B cell (primary cell): ENCODE results near the gene RBM22.

ENCODE experiments used
- CTCF ChIP-seq: fragments of 200-600 bp; IDR thresholded peaks from one replicate; pipeline ENCODE4 v1.8.0; 2022; ENCODE audit warnings: antibody characterized with exemption, mild to moderate bottlenecking
- EZH2 ChIP-seq: IDR thresholded peaks from 2 replicates; pipeline ENCODE4 v1.6.1; 2012; ENCODE audit warnings: borderline replicate concordance, low read depth, mild to moderate bottlenecking, moderate library complexity, low read length; ENCODE audit not compliant: insufficient read depth, poor library complexity, severe bottlenecking

- TF ChIP-seq CTCF, result no peak
- no peak for TF ChIP-seq EZH2
These were observed 25.8 kb downstream of the RBM22 start for GRCh38 chr5:150675069-150675468.
